Transverse colon (tissue), 4 donors: ENCODE results near the gene CDSN. TPM values are rescaled to one million over a fixed set of nuclear protein-coding genes. Genes with fewer than 3 reads are reported as not detected.

ENCODE experiments used
- DNase-seq: peaks from one replicate; pipeline ENCODE4 v3.0.0-alpha.2; 2019
- H3K27ac ChIP-seq, 4 donors: fragments of 200-600 bp; sonication (generic); 2 replicates each; pipeline ENCODE4 v1.5.1; 2016 to 2018; ENCODE audit warnings: inconsistent platforms in 4 of 4
- H3K27me3 ChIP-seq: fragments of 200-600 bp; sonication (generic); 2 replicates; pipeline ENCODE4 v1.5.1; 2017; ENCODE audit warnings: inconsistent platforms
- H3K36me3 ChIP-seq, 4 donors: fragments of 200-600 bp; sonication (generic); 2 replicates each; pipeline ENCODE4 v1.5.1; 2017 to 2019; ENCODE audit warnings: inconsistent platforms in 4 of 4
- H3K4me1 ChIP-seq, 4 donors: fragments of 200-600 bp; sonication (generic); 2 replicates each; pipeline ENCODE4 v1.5.1; 2017 to 2020; ENCODE audit warnings: inconsistent platforms in 4 of 4
- H3K4me3 ChIP-seq, 4 donors: fragments of 200-600 bp; sonication (generic); 1 replicate in 1 of 4; 2 replicates in 3 of 4; pipeline versions ENCODE4 v1.5.1 to v1.6.1; 2017 to 2019; ENCODE audit warnings: inconsistent platforms in 4 of 4
- H3K9me3 ChIP-seq, 2 donors: fragments of 200-600 bp; sonication (generic); 2 replicates each; pipeline ENCODE4 v1.5.1; 2017 to 2019; ENCODE audit warnings: inconsistent platforms in 2 of 2
- CTCF ChIP-seq, 5 experiments: fragments of 200-600 bp in 3 of 5; fragments of 450-650 bp in 2 of 5; sonication (generic) in 3 of 5; IDR thresholded peaks; 1 replicate in 2 of 5; 2 replicates in 3 of 5; pipeline ENCODE4 v1.5.1; 2016 to 2017; ENCODE audit warnings: antibody characterized with exemption in 5 of 5, inconsistent platforms in 3 of 5, mild to moderate bottlenecking in 2 of 5, moderate library complexity in 1 of 5
- EP300 ChIP-seq: sonication (generic); formaldehyde crosslinking; IDR thresholded peaks from one replicate; pipeline ENCODE4 v1.6.1; 2017; ENCODE audit warnings: antibody characterized with exemption, low read depth
- POLR2A ChIP-seq: fragments of 450-650 bp; IDR thresholded peaks from one replicate; pipeline ENCODE4 v1.6.1; 2016; ENCODE audit warnings: antibody characterized with exemption, mild to moderate bottlenecking, moderate library complexity
- POLR2AphosphoS5 ChIP-seq, 3 donors: sonication (generic); formaldehyde crosslinking; IDR thresholded peaks; one replicate each; pipeline ENCODE4 v1.6.1; 2016; ENCODE audit warnings: antibody characterized with exemption in 3 of 3
- WGBS, 2 donors: methylation state at CpG; one replicate each; pipeline ENCODE4 v1.1.5; 2018; ENCODE audit warnings: low coverage in 1 of 2; 5-methylcytosine and 5-hydroxymethylcytosine counted together
- in situ Hi-C, 4 donors: fragments of 200-750 bp; cut with MboI; loops; one replicate each; pipeline versions ENCODE4 v1.15.0 to v1.15.1; 2017; ENCODE audit warnings: low sequenced_read_pairs in 3 of 4, low pct_ligation_motif_present in 1 of 4, low pct_unique_long_range_greater_than_20kb in 1 of 4
- intact Hi-C: fragments of 100-400 bp; cut with DNase I; formaldehyde crosslinking; loops from one replicate; pipeline ENCODE4 v1.15.1; 2023; ENCODE audit warnings: low total_unique reads
- total RNA-seq, 4 donors: library from RNA; depleted of rRNA; stranded (reverse); fragments of >200 nt; gene quantifications; one replicate each; pipeline ENCODE4 v1.1.0, GENCODE V29; 2016

The CDSN gene
- total RNA-seq, 4 donors from 2014 or later = not detected

- no peak overlapping the region for H3K27ac ChIP-seq
- intact Hi-C loops = no loop called here
- peaks cover 6 to 9% (median 7%) of the 10 kb centered on the region in 4 donors for H3K4me1 ChIP-seq
- DNase-seq = no peak
- in situ Hi-C loops = no loop called here
- H3K4me3 ChIP-seq = no peak overlapping the region
- H3K9me3 ChIP-seq = no peaks in the 10 kb centered on the region
- no peaks in the 10 kb centered on the region for H3K36me3 ChIP-seq
- no peaks in the 10 kb centered on the region for H3K27me3 ChIP-seq
- TF ChIP-seq POLR2AphosphoS5 (IDR thresholded peaks at IDR 0.05) (no peak), CTCF (IDR thresholded peaks at IDR 0.05) (no peak), EP300 (no peak), POLR2A (no peak)
- WGBS, 2 donors = 94 to 98% methylated on average over 6 to 7 of the region's 7 CpGs
These were observed 32.5 kb upstream of the CDSN start for GRCh38 chr6:31152781-31153180.

- Histone ChIP-seq H3K27me3 (no peaks in the 10 kb centered on the region), H3K9me3 (no peaks in the 10 kb centered on the region), H3K36me3 (no peaks in the 10 kb centered on the region), H3K4me1 (peaks cover 0 to 9% (median 7%) of the 10 kb centered on the region in 4 donors), H3K27ac (no peak overlapping the region), H3K4me3 (no peak overlapping the region)
- DNase-seq = no peak
- intact Hi-C loops (no loop called here), in situ Hi-C loops (no loop called here)
- WGBS, 2 donors = 84 to 92% methylated on average over 5 to 6 of the region's 6 CpGs
- no peak for TF ChIP-seq POLR2A
- no peak for TF ChIP-seq POLR2AphosphoS5 (IDR thresholded peaks at IDR 0.05)
These were observed 29.7 kb upstream of the CDSN start for GRCh38 chr6:31149827-31150447.

- no peak for DNase-seq
- peak overlapping the region in 1 of 4 donors; percentile 26 for H3K4me3 ChIP-seq
- 87 to 100% methylated on average over 3 to 10 of the region's 10 CpGs for WGBS, 2 donors
- TF ChIP-seq POLR2AphosphoS5 (IDR thresholded peaks at IDR 0.05) (no peak), EP300 (no peak), POLR2A (no peak), CTCF (IDR thresholded peaks at IDR 0.05) (no peak)
- H3K36me3 ChIP-seq = no peaks in the 10 kb centered on the region
- no peaks in the 10 kb centered on the region for H3K27me3 ChIP-seq
- H3K4me1 ChIP-seq = peaks cover 0 to 26% (median 20%) of the 10 kb centered on the region in 4 donors
- in situ Hi-C loops (no loop called here), intact Hi-C loops (no loop called here)
- peak overlapping the region; percentile 82 to 91 (median 85) for H3K27ac ChIP-seq
- no peaks in the 10 kb centered on the region for H3K9me3 ChIP-seq
These were observed 25.1 kb upstream of the CDSN start for GRCh38 chr6:31145386-31145785.

- no peaks in the 10 kb centered on the region for H3K27me3 ChIP-seq
- peaks cover 0 to 26% (median 20%) of the 10 kb centered on the region in 4 donors for H3K4me1 ChIP-seq
- in situ Hi-C loops = no loop called here
- H3K4me3 ChIP-seq = peak overlapping the region in 2 of 4 donors; percentile 10 to 26
- intact Hi-C loops = no loop called here
- 38% methylated on average over 11 of the region's 11 CpGs; no CpG with 5 or more reads in 1 of the 2 donors for WGBS, 2 donors
- H3K9me3 ChIP-seq = no peaks in the 10 kb centered on the region
- no peaks in the 10 kb centered on the region for H3K36me3 ChIP-seq
- peak; percentile 69 for DNase-seq
- peak overlapping the region; percentile 82 to 91 (median 85) for H3K27ac ChIP-seq
- no peak for TF ChIP-seq EP300
- peak; percentile 32 for TF ChIP-seq POLR2A
- peak in 1 of 5 experiments; percentile 32 for TF ChIP-seq CTCF (IDR thresholded peaks at IDR 0.05)
- TF ChIP-seq POLR2AphosphoS5 (IDR thresholded peaks at IDR 0.05) = peak in 1 of 3 donors; percentile 12
These were observed 24.7 kb upstream of the CDSN start for GRCh38 chr6:31144970-31145340.
